CD4-positive, CD25-positive, alpha-beta regulatory T cell (primary cell): ENCODE measurements around the gene SNRPA1. TPM values are rescaled to one million over a fixed set of nuclear protein-coding genes. Genes with fewer than 3 reads are reported as not detected.

Experiments
- ATAC-seq, 2 donors: fragments of 150-1000 bp; cut with Tn5 transposase; one replicate each; pipeline ENCODE4 v1.10.0; 2021; ENCODE audit warnings: low read depth in 2 of 2, moderate number of reproducible peaks in 2 of 2, moderate library complexity in 1 of 2
- DNase-seq, 3 donors: peaks; one replicate each; pipeline versions ENCODE4 v3.0.0 to v3.0.0-alpha.2; 2012 to 2022; ENCODE audit warnings: mixed read lengths in 1 of 3
- H3K27ac ChIP-seq: one replicate; pipeline ENCODE4 v1.7.0; 2013; ENCODE audit warnings: mild to moderate bottlenecking, low read length; ENCODE audit not compliant: insufficient read depth, poor library complexity, severe bottlenecking
- H3K27me3 ChIP-seq: one replicate; pipeline ENCODE4 v1.7.0; 2013; ENCODE audit warnings: low read length; ENCODE audit not compliant: control insufficient read depth, insufficient read depth
- H3K36me3 ChIP-seq: one replicate; pipeline ENCODE4 v1.7.0; 2013; ENCODE audit warnings: mild to moderate bottlenecking, low read length, moderate library complexity; ENCODE audit not compliant: control insufficient read depth, insufficient read depth
- H3K4me1 ChIP-seq: 2 replicates; pipeline ENCODE4 v1.7.0; 2013; ENCODE audit warnings: mild to moderate bottlenecking, low read length; ENCODE audit not compliant: insufficient read depth, control insufficient read depth, poor library complexity, severe bottlenecking
- H3K4me3 ChIP-seq: one replicate; pipeline ENCODE4 v1.7.0; 2013; ENCODE audit warnings: low read depth, mild to moderate bottlenecking, low read length, moderate library complexity
- H3K9me3 ChIP-seq, 2 experiments: 1 replicate in 1 of 2; 2 replicates in 1 of 2; pipeline ENCODE4 v1.7.0; 2013; ENCODE audit warnings: low read length in 2 of 2, mild to moderate bottlenecking in 1 of 2, moderate library complexity in 1 of 2; ENCODE audit not compliant: control insufficient read depth in 2 of 2
- H3K27ac Mint-ChIP-seq, 3 donors: one replicate each; pipeline ENCODE4 v1.8.0; 2020 to 2022; ENCODE audit warnings: mild to moderate bottlenecking in 3 of 3, mixed read lengths in 3 of 3, moderate library complexity in 2 of 3
- H3K27me3 Mint-ChIP-seq: one replicate; pipeline ENCODE4 v1.8.0; 2022; ENCODE audit warnings: mild to moderate bottlenecking, mixed read lengths
- H3K36me3 Mint-ChIP-seq: one replicate; pipeline ENCODE4 v1.8.0; 2020; ENCODE audit warnings: mixed read lengths
- H3K4me1 Mint-ChIP-seq, 4 donors: one replicate each; pipeline ENCODE4 v1.8.0; 2020 to 2022; ENCODE audit warnings: mixed read lengths in 4 of 4, mild to moderate bottlenecking in 1 of 4
- H3K4me3 Mint-ChIP-seq, 4 donors: one replicate each; pipeline ENCODE4 v1.8.0; 2020 to 2022; ENCODE audit warnings: mild to moderate bottlenecking in 4 of 4, mixed read lengths in 4 of 4, moderate library complexity in 3 of 4
- H3K9me3 Mint-ChIP-seq, 7 donors: one replicate each; pipeline ENCODE4 v1.8.0; 2020 to 2022; ENCODE audit warnings: mixed read lengths in 7 of 7, mild to moderate bottlenecking in 3 of 7, moderate library complexity in 2 of 7
- polyA plus RNA-seq, 4 donors: library from polyadenylated mRNA; unstranded; fragments of 300-500 nt; fragmentation: Illumina TruSeq; gene quantifications; one replicate each; pipeline ENCODE4 v1.2.3, GENCODE V29; 2021
- total RNA-seq: library from RNA; stranded (reverse); gene quantifications from one replicate; pipeline ENCODE4 v1.2.3, GENCODE V29; 2022

The SNRPA1 gene
- total and polyA plus RNA-seq, 5 donors from 2014 or later = 67.0 to 176 (median 69.9) TPM

DNA sequence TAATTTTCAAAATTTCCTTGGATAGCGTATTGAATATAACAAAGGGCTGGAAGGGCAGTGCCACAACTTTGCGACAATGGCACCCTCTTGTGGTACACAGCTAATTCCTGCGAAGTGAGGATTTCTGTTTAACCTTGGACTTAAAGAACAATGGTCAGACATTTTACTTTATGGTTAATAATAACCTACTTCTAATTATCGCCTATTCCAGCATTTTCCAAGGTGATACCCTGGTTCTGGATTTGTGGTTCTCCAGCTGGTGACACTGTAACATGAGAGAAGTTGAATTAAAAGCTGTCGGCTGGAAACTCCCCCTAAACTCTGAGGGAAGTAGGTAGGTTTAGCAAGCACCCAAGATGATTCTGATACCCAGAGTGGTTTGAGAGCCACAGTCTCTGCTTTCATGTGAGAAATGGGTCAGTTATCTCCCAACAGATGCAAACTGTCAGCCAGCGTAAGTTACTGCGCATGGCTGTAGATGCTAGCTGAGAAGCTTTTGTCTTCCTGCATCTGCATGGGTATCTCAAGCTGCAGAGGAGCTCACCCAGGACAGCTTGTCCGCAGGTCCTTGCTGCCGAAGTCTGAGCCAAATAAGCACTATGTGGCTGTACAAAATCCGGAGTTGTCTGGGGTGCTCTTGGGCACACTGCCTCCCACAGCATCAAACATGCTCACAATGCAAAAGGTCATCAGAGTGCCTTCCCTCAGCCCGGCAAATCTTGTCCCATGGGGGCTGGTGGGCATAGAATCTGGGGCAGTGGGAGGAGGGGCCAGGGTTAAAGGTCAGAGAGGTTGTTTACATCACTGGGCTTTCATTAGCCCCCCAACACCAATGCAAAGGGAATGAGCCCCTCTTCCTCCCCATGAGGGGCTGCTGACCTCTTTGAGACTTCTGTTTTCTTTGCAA, 36.6 kb downstream of the SNRPA1 start:
- Mint-ChIP-seq H3K27me3 (peaks cover 34% of the 10 kb centered on the region), H3K9me3 (no peaks in the 10 kb centered on the region), H3K36me3 (no peaks in the 10 kb centered on the region), H3K27ac (no peak overlapping the region), H3K4me1 (peaks cover 0 to 4% (median 0%) of the 10 kb centered on the region in 4 donors), H3K4me3 (no peak overlapping the region)
- Histone ChIP-seq H3K4me3 (no peak overlapping the region), H3K36me3 (no peaks in the 10 kb centered on the region), H3K4me1 (no peaks in the 10 kb centered on the region), H3K27ac (no peak overlapping the region), H3K27me3 (peaks cover 3% of the 10 kb centered on the region), H3K9me3 (no peaks in the 10 kb centered on the region)
- peak; percentile 43 to 68 (median 57) for DNase-seq
- ATAC-seq = peak; percentile 48 to 71

DNA sequence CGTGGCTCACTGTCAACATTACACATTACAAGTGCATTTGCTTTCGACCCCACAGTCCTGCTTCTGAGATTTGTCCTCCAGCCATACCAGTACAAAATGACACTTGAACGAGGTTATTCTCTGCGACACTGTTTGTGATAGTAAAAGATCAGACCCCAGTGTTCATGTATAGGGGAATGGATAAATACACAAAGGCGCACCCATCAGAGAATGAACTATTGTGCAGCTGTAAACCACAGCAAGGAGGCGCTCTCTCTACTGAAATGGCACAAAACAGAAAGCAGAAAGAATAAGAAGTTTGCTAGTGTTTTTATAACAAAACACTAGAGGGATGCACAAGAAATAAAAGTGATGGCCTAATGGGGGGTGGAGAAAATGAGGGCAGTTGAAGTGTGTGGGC, 38.3 kb downstream of the SNRPA1 start:
- peaks cover 22% of the 10 kb centered on the region for H3K27me3 Mint-ChIP-seq
- DNase-seq (peak in 1 of 3 donors; percentile 54), ATAC-seq (no peak)
- Histone ChIP-seq H3K4me1 (peaks cover 8% of the 10 kb centered on the region), H3K27ac (no peak overlapping the region), H3K9me3 (no peaks in the 10 kb centered on the region), H3K36me3 (no peaks in the 10 kb centered on the region), H3K4me3 (no peak overlapping the region), H3K27me3 (peaks cover 3% of the 10 kb centered on the region)
- no peak overlapping the region for H3K27ac Mint-ChIP-seq
- H3K9me3 Mint-ChIP-seq = no peaks in the 10 kb centered on the region
- peak overlapping the region in 1 of 4 donors; percentile 78 for H3K4me3 Mint-ChIP-seq
- peaks cover 0 to 12% (median 8%) of the 10 kb centered on the region in 4 donors for H3K4me1 Mint-ChIP-seq
- no peaks in the 10 kb centered on the region for H3K36me3 Mint-ChIP-seq

- peaks cover 9% of the 10 kb centered on the region for H3K4me1 ChIP-seq
- Mint-ChIP-seq H3K27me3 (peaks cover 22% of the 10 kb centered on the region), H3K4me1 (peaks cover 0 to 12% (median 9%) of the 10 kb centered on the region in 4 donors), H3K4me3 (no peak overlapping the region), H3K36me3 (no peaks in the 10 kb centered on the region), H3K9me3 (no peaks in the 10 kb centered on the region), H3K27ac (no peak overlapping the region)
- H3K9me3 ChIP-seq = no peaks in the 10 kb centered on the region
- no peaks in the 10 kb centered on the region for H3K36me3 ChIP-seq
- DNase-seq = no peak
- no peak overlapping the region for H3K27ac ChIP-seq
- ATAC-seq = no peak
- H3K4me3 ChIP-seq = no peak overlapping the region
- peaks cover 3% of the 10 kb centered on the region for H3K27me3 ChIP-seq
Measured at GRCh38 chr15:101255615-101256241, 39.3 kb downstream of the SNRPA1 start.

DNA sequence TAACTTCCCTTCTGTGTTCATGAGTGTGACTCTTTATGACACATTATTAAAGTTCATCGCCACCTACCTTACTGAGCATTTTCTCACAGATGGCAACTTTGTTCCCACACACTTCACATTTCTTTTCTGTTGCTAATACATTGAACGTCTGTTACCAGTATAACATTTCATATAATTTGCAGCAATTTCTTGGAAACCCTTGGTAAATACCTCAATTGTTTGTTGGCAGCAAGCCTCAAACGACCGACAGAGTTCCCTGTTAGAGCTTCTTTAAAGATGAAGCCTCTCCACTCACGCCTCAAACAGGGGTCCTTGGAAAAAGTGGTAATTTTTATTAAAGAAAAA, 40.0 kb downstream of the SNRPA1 start:
- Mint-ChIP-seq H3K27ac (peak overlapping the region in 1 of 3 donors; percentile 60), H3K4me3 (peak overlapping the region in 1 of 4 donors; percentile 27)
- DNase-seq = peak in 1 of 3 donors; percentile 59

DNA sequence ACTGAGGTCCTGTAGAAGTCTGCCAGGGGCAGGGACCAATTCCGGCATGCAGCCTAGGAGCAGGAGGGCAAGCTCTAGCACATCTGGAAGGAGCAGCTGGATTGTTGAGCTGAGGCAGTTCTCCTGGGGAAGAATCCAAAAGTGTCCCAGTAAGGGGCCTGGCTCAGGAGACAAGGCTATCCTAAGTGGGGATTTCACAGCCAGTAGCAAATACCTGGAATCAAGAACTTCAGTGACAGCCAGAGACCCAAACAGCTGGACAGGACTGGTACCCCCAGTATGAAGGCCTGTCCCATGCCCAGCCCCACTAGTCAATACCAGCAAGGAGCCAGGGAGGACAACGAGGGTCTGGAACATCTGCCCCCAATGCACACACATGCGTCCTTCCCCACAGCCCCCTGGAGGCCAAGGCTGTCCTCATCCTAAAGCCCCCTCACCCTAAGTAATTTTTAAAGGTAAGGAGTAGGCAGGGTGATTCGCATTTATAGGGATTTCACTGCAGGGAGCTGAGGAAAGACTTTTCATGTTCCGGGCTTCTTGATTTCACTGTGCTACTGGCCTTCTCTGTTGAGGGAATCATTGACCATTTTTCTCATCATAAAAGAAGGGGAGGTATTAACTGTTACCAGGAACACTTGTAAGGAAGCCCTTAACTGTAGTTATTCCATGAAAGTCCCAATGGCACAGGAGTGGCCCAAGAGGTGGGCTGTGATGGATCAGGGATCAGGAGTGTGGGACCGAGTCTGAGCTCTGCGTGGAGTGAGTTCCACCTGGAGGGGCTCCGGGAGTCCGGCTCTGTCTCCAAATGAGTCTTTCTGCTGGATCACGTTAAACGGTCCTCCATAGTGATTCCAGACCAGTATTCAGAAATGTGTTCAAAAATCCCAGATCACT, 40.6 kb downstream of the SNRPA1 start:
- ATAC-seq (no peak), DNase-seq (no peak)
- Mint-ChIP-seq H3K27me3 (peaks cover 12% of the 10 kb centered on the region), H3K4me3 (peak overlapping the region in 1 of 4 donors; percentile 27), H3K9me3 (no peaks in the 10 kb centered on the region), H3K4me1 (peaks cover 0 to 23% (median 21%) of the 10 kb centered on the region in 4 donors), H3K36me3 (no peaks in the 10 kb centered on the region), H3K27ac (peak overlapping the region in 1 of 3 donors; percentile 60)
- Histone ChIP-seq H3K4me1 (peaks cover 20% of the 10 kb centered on the region), H3K36me3 (no peaks in the 10 kb centered on the region), H3K9me3 (no peaks in the 10 kb centered on the region), H3K27me3 (peaks cover 3% of the 10 kb centered on the region), H3K4me3 (no peak overlapping the region), H3K27ac (no peak overlapping the region)

More for the DNA sequence above, 40.0 kb downstream of the SNRPA1 start:
- no peaks in the 10 kb centered on the region for H3K36me3 Mint-ChIP-seq
- ATAC-seq = no peak
- H3K27me3 Mint-ChIP-seq = peaks cover 17% of the 10 kb centered on the region
- Histone ChIP-seq H3K27me3 (peaks cover 3% of the 10 kb centered on the region), H3K36me3 (no peaks in the 10 kb centered on the region), H3K9me3 (no peaks in the 10 kb centered on the region), H3K27ac (no peak overlapping the region), H3K4me3 (no peak overlapping the region), H3K4me1 (peaks cover 16% of the 10 kb centered on the region)
- H3K4me1 Mint-ChIP-seq = peaks cover 0 to 18% (median 16%) of the 10 kb centered on the region in 4 donors
- H3K9me3 Mint-ChIP-seq = no peaks in the 10 kb centered on the region

- H3K27ac Mint-ChIP-seq = peak overlapping the region in 2 of 3 donors; percentile 88 to 91
- peak overlapping the region; percentile 90 to 99 (median 94) for H3K4me3 Mint-ChIP-seq
- H3K9me3 ChIP-seq = no peaks in the 10 kb centered on the region
- H3K27ac ChIP-seq = no peak overlapping the region
- H3K4me1 ChIP-seq = peaks cover 25% of the 10 kb centered on the region
- peaks cover 0 to 36% (median 27%) of the 10 kb centered on the region in 4 donors for H3K4me1 Mint-ChIP-seq
- H3K4me3 ChIP-seq = peak overlapping the region; percentile 85
- DNase-seq = no peak
- H3K36me3 Mint-ChIP-seq = no peaks in the 10 kb centered on the region
- no peaks in the 10 kb centered on the region for H3K27me3 ChIP-seq
- H3K27me3 Mint-ChIP-seq = no peaks in the 10 kb centered on the region
- H3K9me3 Mint-ChIP-seq = no peaks in the 10 kb centered on the region
- no peaks in the 10 kb centered on the region for H3K36me3 ChIP-seq
- no peak for ATAC-seq
Measured at GRCh38 chr15:101252836-101253235, 42.2 kb downstream of the SNRPA1 start.
